Hepatocyte (in vitro differentiated cells): Measurements from ENCODE around the gene NEUROG1.

ENCODE experiments used
- EZH2 ChIP-seq: fragments of 200-600 bp; sonication (generic); IDR thresholded peaks from 2 replicates; pipeline ENCODE4 v1.6.1; 2016; ENCODE audit warnings: antibody characterized with exemption, mild to moderate bottlenecking, borderline replicate concordance
- TF ChIP-seq, protein P1 (sequence below): fragments of 200-600 bp; sonication (generic); IDR thresholded peaks from 2 replicates; pipeline ENCODE4 v1.5.1; 2016; ENCODE audit warnings: antibody characterized with exemption, mild to moderate bottlenecking; ENCODE audit not compliant: poor library complexity

DNA sequence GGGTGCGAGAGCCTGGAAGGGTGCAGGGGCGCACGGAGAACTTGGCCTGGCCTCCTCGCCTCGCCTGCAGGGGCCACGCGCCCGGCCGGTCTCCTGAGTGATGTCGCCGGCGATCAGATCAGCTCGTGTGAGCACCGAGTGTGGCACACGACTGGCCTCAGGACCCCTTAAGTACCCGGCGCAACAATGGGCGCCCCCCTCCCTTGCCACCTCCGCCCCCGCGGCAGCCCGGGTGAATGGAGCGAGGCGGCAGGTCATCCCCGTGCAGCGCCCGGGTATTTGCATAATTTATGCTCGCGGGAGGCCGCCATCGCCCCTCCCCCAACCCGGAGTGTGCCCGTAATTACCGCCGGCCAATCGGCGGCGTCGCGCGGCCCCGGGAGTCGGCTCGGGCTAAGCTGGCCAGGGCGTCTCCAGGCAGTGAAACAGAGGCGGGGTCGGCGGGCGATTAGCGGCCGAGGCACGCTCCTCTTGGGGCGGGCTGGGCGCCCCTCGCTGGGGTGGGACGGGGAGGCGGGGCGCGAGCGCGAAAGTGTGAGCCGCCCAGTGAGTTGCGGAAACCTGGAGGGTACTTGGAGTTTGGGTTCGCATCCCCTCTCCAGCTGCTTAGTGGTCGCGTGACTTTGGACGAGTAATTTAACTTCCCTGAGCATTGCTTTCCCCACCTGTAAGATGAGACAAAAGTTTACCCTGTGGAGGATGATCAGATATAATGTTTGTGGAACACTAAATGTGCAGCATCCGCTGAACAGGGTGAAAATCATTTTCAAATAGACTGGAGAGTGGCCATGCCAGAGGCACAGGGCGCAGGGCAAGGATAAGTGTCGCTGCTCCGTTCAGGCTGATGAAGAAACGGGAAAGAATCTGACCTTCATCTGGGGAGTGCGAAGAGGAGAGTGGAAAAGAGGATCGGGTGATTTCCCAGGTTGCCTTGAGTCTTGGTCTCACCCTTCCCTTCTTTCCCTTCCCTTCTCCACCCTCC lies at the start of gene NEUROG1:
- TF ChIP-seq, protein P1, sequence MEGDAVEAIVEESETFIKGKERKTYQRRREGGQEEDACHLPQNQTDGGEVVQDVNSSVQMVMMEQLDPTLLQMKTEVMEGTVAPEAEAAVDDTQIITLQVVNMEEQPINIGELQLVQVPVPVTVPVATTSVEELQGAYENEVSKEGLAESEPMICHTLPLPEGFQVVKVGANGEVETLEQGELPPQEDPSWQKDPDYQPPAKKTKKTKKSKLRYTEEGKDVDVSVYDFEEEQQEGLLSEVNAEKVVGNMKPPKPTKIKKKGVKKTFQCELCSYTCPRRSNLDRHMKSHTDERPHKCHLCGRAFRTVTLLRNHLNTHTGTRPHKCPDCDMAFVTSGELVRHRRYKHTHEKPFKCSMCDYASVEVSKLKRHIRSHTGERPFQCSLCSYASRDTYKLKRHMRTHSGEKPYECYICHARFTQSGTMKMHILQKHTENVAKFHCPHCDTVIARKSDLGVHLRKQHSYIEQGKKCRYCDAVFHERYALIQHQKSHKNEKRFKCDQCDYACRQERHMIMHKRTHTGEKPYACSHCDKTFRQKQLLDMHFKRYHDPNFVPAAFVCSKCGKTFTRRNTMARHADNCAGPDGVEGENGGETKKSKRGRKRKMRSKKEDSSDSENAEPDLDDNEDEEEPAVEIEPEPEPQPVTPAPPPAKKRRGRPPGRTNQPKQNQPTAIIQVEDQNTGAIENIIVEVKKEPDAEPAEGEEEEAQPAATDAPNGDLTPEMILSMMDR: no peak
- TF ChIP-seq EZH2: peak; percentile 79
